Measurements from ENCODE around the gene ITIH2.

DNA sequence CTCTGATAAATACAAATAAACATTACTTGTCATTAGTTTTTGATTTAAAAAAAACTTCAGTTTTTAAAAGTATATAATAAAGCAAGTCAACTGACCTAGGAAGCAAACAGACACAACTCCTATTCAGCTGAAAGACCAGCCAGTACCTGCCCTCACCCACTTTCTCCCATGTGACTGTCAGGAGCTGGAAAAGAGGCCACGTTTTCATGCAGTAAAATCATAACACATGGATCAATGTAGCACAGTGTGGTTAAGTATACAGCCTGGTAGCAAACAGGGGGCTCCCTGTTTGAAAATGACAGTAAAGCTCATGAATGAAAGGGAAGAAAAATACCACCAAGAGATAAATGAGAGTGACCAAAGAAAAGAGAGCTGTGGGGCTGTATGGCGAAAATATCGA lies 63.1 kb downstream of the ITIH2 start:
- TF ChIP-seq, protein P1, sequence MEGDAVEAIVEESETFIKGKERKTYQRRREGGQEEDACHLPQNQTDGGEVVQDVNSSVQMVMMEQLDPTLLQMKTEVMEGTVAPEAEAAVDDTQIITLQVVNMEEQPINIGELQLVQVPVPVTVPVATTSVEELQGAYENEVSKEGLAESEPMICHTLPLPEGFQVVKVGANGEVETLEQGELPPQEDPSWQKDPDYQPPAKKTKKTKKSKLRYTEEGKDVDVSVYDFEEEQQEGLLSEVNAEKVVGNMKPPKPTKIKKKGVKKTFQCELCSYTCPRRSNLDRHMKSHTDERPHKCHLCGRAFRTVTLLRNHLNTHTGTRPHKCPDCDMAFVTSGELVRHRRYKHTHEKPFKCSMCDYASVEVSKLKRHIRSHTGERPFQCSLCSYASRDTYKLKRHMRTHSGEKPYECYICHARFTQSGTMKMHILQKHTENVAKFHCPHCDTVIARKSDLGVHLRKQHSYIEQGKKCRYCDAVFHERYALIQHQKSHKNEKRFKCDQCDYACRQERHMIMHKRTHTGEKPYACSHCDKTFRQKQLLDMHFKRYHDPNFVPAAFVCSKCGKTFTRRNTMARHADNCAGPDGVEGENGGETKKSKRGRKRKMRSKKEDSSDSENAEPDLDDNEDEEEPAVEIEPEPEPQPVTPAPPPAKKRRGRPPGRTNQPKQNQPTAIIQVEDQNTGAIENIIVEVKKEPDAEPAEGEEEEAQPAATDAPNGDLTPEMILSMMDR (IDR thresholded peaks at IDR 0.05; ENCODE audit: insufficient read depth, low read length, poor library complexity, severe bottlenecking): no peak
- no peak for TF ChIP-seq EZH2phosphoT487 (conservative IDR thresholded peaks at IDR 0.05; ENCODE audit: low read length)
